HEK293T (cell line): ENCODE results near the gene TNFRSF21.

Experiments used
- FOXA1 ChIP-seq: fragments of 450-650 bp; IDR thresholded peaks from 2 replicates; pipeline ENCODE4 v1.6.1; 2016; ENCODE audit warnings: mild to moderate bottlenecking
- FOXK2 ChIP-seq: fragments of 450-650 bp; IDR thresholded peaks from 2 replicates; pipeline ENCODE4 v1.6.1; 2016; ENCODE audit warnings: mild to moderate bottlenecking
- FOXM1 ChIP-seq: fragments of 450-650 bp; IDR thresholded peaks from 2 replicates; pipeline ENCODE4 v1.6.1; 2017; ENCODE audit warnings: mild to moderate bottlenecking, borderline replicate concordance
- SUZ12 ChIP-seq: fragments of 450-650 bp; IDR thresholded peaks from 2 replicates; pipeline ENCODE4 v1.6.1; 2016; ENCODE audit warnings: mild to moderate bottlenecking
- ZNF384 ChIP-seq: fragments of 450-650 bp; IDR thresholded peaks from 2 replicates; pipeline ENCODE4 v1.6.1; 2016
- TF ChIP-seq, protein P1 (sequence below): fragments of 450-650 bp; IDR thresholded peaks from 2 replicates; pipeline ENCODE4 v1.6.1; 2016

DNA sequence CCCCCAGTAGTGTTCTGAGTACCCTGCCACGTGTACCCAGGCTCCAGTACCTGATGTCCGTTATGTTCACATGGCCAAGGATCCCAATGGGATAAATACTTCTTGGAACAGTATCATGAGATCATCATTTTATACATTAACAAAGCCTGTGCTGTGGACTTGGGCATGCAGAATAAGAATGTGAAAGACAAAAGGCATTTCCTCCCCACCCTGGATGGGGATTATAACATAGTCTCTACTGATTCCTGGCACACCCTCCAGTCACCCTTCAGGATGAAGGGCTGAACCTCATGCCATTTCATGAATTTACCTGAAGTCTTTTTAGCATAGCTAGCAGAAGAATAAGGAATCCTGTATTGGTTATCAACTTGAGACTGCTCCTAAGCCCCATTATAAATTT, 2.8 kb downstream of the TNFRSF21 start:
- TF ChIP-seq SUZ12 (no peak), FOXM1 (no peak), FOXA1 (no peak), ZNF384 (no peak), FOXK2 (no peak)
- TF ChIP-seq, protein P1, sequence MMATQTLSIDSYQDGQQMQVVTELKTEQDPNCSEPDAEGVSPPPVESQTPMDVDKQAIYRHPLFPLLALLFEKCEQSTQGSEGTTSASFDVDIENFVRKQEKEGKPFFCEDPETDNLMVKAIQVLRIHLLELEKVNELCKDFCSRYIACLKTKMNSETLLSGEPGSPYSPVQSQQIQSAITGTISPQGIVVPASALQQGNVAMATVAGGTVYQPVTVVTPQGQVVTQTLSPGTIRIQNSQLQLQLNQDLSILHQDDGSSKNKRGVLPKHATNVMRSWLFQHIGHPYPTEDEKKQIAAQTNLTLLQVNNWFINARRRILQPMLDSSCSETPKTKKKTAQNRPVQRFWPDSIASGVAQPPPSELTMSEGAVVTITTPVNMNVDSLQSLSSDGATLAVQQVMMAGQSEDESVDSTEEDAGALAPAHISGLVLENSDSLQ = no peak
